ENCODE data around the gene TPT1. TPM values are rescaled to one million over a fixed set of nuclear protein-coding genes. Genes with fewer than 3 reads are reported as not detected.
A peak's percentile ranks its signal among the peaks of the same experiment; 100 is the strongest.

The TPT1 gene
- total RNA-seq, 2 donors from 2014 or later: 2,667 to 4,562 TPM

- Histone ChIP-seq H3K27me3 (no peaks in the 10 kb centered on the region), H3K9me3 (no peaks in the 10 kb centered on the region), H3K27ac (peak overlapping the region; percentile 94), H3K36me3 (peaks cover 29% of the 10 kb centered on the region), H3K4me1 (peaks cover 19% of the 10 kb centered on the region), H3K9ac (ENCODE audit: low read depth in 2 of 2, low read length in 2 of 2) (peak overlapping the region in 1 of 2 donors; percentile 91), H3K4me3 (peak overlapping the region; percentile 50)
- no peak for DNase-seq
- no peak for TF ChIP-seq CTCF (IDR thresholded peaks at IDR 0.05)
- intact Hi-C loops (cut with DNase I): no loop called here
Measured at GRCh38 chr13:45339867-45340266, 1.1 kb downstream of the TPT1 start.

GRCh38 chr13:45339399-45339798 lies 1.6 kb downstream of the TPT1 start:
- peak overlapping the region in 1 of 2 donors; percentile 91 for H3K9ac ChIP-seq (ENCODE audit: low read depth in 2 of 2, low read length in 2 of 2)
- peaks cover 29% of the 10 kb centered on the region for H3K36me3 ChIP-seq
- no peaks in the 10 kb centered on the region for H3K27me3 ChIP-seq
- intact Hi-C loops (cut with DNase I): no loop called here
- H3K27ac ChIP-seq: peak overlapping the region; percentile 94
- peaks cover 24% of the 10 kb centered on the region for H3K4me1 ChIP-seq
- no peak for TF ChIP-seq CTCF (IDR thresholded peaks at IDR 0.05)
- DNase-seq: no peak
- peak overlapping the region; percentile 50 for H3K4me3 ChIP-seq
- H3K9me3 ChIP-seq: no peaks in the 10 kb centered on the region

- Histone ChIP-seq H3K36me3 (peaks cover 29% of the 10 kb centered on the region), H3K4me3 (no peak overlapping the region), H3K27ac (no peak overlapping the region), H3K27me3 (no peaks in the 10 kb centered on the region), H3K9me3 (no peaks in the 10 kb centered on the region), H3K9ac (ENCODE audit: low read depth in 2 of 2, low read length in 2 of 2) (no peak overlapping the region), H3K4me1 (peaks cover 24% of the 10 kb centered on the region)
- no peak for TF ChIP-seq CTCF (IDR thresholded peaks at IDR 0.05)
- no peak for DNase-seq
- intact Hi-C loops (cut with DNase I): no loop called here
Measured at GRCh38 chr13:45337803-45338202, 3.2 kb downstream of the TPT1 start.

GRCh38 chr13:45337395-45337794 lies 3.6 kb downstream of the TPT1 start:
- DNase-seq: no peak
- Histone ChIP-seq H3K9ac (ENCODE audit: low read depth in 2 of 2, low read length in 2 of 2) (no peak overlapping the region), H3K27ac (no peak overlapping the region), H3K4me3 (no peak overlapping the region), H3K4me1 (peaks cover 25% of the 10 kb centered on the region), H3K9me3 (no peaks in the 10 kb centered on the region), H3K27me3 (no peaks in the 10 kb centered on the region), H3K36me3 (peaks cover 29% of the 10 kb centered on the region)
- no peak for TF ChIP-seq CTCF (IDR thresholded peaks at IDR 0.05)
- intact Hi-C loops (cut with DNase I): no loop called here

GRCh38 chr13:45336025-45336800 lies 4.8 kb downstream of the TPT1 start:
- H3K27me3 ChIP-seq: no peaks in the 10 kb centered on the region
- peaks cover 29% of the 10 kb centered on the region for H3K36me3 ChIP-seq
- H3K4me1 ChIP-seq: peaks cover 31% of the 10 kb centered on the region
- DNase-seq: no peak
- no peak overlapping the region for H3K27ac ChIP-seq
- no peak overlapping the region for H3K4me3 ChIP-seq
- intact Hi-C loops (cut with DNase I): no loop called here
- no peaks in the 10 kb centered on the region for H3K9me3 ChIP-seq
- no peak overlapping the region for H3K9ac ChIP-seq (ENCODE audit: low read depth in 2 of 2, low read length in 2 of 2)
- no peak for TF ChIP-seq CTCF (IDR thresholded peaks at IDR 0.05)
